ENCODE results near the gene ELK3.

The ELK3 gene

DNA sequence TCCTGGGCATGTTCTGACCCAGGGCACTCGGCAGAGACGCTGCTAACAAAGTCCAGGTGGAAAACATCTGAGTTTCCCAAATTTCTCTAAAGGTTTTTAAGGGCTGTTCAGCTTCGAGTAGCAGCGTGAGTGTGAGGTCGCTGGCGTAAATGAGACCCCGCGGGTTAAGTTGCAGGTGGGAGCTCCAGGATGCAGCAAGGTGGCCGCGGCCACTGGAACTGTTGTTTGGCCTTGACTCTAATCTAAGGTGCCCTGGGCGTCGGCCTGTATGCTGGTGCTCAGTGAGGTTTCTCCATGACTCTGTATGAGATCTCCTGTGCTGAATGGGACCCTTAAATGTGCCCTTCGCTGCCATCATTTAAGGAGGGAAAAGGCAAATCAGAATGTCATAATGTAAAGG, 50.7 kb downstream of the ELK3 start:
- TF ChIP-seq RARB (CRISPR knock-in tag; IDR thresholded peaks at IDR 0.05) (no peak), ZFP3 (CRISPR knock-in tag; IDR thresholded peaks at IDR 0.05) (no peak), ZC3H10 (CRISPR knock-in tag; IDR thresholded peaks at IDR 0.05) (no peak), ZFP30 (CRISPR knock-in tag; IDR thresholded peaks at IDR 0.05) (no peak), ESRRG (CRISPR knock-in tag; IDR thresholded peaks at IDR 0.05) (no peak), BACH2 (CRISPR knock-in tag; IDR thresholded peaks at IDR 0.05; ENCODE audit: borderline replicate concordance) (no peak), ZNF70 (CRISPR knock-in tag; IDR thresholded peaks at IDR 0.05) (no peak), ARNTL (CRISPR knock-in tag; IDR thresholded peaks at IDR 0.05; ENCODE audit: borderline replicate concordance, low read depth) (no peak), ZNF565 (CRISPR knock-in tag; conservative IDR thresholded peaks at IDR 0.05; ENCODE audit: low read depth) (no peak), PPARA (CRISPR knock-in tag; IDR thresholded peaks at IDR 0.05; ENCODE audit: borderline replicate concordance) (no peak), CSDC2 (CRISPR knock-in tag; IDR thresholded peaks at IDR 0.05) (no peak), GLIS3 (CRISPR knock-in tag; IDR thresholded peaks at IDR 0.05) (no peak), ZNF8 (CRISPR knock-in tag; IDR thresholded peaks at IDR 0.05) (no peak), TCF4 (CRISPR knock-in tag; IDR thresholded peaks at IDR 0.05; ENCODE audit: borderline replicate concordance) (no peak), SNAI2 (CRISPR knock-in tag; IDR thresholded peaks at IDR 0.05) (no peak)
- TF ChIP-seq, protein P1, sequence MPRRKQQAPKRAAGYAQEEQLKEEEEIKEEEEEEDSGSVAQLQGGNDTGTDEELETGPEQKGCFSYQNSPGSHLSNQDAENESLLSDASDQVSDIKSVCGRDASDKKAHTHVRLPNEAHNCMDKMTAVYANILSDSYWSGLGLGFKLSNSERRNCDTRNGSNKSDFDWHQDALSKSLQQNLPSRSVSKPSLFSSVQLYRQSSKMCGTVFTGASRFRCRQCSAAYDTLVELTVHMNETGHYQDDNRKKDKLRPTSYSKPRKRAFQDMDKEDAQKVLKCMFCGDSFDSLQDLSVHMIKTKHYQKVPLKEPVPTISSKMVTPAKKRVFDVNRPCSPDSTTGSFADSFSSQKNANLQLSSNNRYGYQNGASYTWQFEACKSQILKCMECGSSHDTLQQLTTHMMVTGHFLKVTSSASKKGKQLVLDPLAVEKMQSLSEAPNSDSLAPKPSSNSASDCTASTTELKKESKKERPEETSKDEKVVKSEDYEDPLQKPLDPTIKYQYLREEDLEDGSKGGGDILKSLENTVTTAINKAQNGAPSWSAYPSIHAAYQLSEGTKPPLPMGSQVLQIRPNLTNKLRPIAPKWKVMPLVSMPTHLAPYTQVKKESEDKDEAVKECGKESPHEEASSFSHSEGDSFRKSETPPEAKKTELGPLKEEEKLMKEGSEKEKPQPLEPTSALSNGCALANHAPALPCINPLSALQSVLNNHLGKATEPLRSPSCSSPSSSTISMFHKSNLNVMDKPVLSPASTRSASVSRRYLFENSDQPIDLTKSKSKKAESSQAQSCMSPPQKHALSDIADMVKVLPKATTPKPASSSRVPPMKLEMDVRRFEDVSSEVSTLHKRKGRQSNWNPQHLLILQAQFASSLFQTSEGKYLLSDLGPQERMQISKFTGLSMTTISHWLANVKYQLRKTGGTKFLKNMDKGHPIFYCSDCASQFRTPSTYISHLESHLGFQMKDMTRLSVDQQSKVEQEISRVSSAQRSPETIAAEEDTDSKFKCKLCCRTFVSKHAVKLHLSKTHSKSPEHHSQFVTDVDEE (CRISPR knock-in tag; IDR thresholded peaks at IDR 0.05) = no peak
- TF ChIP-seq, protein P2, sequence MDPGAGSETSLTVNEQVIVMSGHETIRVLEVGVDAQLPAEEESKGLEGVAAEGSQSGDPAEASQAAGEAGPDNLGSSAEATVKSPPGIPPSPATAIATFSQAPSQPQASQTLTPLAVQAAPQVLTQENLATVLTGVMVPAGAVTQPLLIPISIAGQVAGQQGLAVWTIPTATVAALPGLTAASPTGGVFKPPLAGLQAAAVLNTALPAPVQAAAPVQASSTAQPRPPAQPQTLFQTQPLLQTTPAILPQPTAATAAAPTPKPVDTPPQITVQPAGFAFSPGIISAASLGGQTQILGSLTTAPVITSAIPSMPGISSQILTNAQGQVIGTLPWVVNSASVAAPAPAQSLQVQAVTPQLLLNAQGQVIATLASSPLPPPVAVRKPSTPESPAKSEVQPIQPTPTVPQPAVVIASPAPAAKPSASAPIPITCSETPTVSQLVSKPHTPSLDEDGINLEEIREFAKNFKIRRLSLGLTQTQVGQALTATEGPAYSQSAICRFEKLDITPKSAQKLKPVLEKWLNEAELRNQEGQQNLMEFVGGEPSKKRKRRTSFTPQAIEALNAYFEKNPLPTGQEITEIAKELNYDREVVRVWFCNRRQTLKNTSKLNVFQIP (CRISPR knock-in tag; IDR thresholded peaks at IDR 0.05; ENCODE audit: borderline replicate concordance, low read depth) = no peak
- TF ChIP-seq, protein P3, sequence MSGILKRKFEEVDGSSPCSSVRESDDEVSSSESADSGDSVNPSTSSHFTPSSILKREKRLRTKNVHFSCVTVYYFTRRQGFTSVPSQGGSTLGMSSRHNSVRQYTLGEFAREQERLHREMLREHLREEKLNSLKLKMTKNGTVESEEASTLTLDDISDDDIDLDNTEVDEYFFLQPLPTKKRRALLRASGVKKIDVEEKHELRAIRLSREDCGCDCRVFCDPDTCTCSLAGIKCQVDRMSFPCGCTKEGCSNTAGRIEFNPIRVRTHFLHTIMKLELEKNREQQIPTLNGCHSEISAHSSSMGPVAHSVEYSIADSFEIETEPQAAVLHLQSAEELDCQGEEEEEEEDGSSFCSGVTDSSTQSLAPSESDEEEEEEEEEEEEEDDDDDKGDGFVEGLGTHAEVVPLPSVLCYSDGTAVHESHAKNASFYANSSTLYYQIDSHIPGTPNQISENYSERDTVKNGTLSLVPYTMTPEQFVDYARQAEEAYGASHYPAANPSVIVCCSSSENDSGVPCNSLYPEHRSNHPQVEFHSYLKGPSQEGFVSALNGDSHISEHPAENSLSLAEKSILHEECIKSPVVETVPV (CRISPR knock-in tag; IDR thresholded peaks at IDR 0.05) = no peak
- no peak for ATAC-seq

DNA sequence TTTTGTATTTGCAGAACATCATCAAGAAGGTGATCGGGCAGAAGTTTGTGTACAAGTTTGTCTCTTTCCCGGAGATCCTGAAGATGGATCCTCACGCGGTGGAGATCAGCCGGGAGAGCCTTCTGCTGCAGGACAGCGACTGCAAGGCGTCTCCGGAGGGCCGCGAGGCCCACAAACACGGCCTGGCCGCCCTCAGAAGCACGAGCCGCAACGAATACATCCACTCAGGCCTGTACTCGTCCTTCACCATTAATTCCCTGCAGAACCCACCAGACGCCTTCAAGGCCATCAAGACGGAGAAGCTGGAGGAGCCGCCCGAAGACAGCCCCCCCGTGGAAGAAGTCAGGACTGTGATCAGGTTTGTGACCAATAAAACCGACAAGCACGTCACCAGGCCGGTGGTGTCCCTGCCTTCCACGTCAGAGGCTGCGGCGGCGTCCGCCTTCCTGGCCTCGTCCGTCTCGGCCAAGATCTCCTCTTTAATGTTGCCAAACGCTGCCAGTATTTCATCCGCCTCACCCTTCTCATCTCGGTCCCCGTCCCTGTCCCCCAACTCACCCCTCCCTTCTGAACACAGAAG, 52.8 kb downstream of the ELK3 start:
- TF ChIP-seq ISL1 (CRISPR knock-in tag; IDR thresholded peaks at IDR 0.05) (no peak), ZNF70 (CRISPR knock-in tag; IDR thresholded peaks at IDR 0.05) (no peak)
- TF ChIP-seq, protein P4, sequence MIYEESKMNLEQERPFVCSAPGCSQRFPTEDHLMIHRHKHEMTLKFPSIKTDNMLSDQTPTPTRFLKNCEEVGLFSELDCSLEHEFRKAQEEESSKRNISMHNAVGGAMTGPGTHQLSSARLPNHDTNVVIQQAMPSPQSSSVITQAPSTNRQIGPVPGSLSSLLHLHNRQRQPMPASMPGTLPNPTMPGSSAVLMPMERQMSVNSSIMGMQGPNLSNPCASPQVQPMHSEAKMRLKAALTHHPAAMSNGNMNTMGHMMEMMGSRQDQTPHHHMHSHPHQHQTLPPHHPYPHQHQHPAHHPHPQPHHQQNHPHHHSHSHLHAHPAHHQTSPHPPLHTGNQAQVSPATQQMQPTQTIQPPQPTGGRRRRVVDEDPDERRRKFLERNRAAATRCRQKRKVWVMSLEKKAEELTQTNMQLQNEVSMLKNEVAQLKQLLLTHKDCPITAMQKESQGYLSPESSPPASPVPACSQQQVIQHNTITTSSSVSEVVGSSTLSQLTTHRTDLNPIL (CRISPR knock-in tag; IDR thresholded peaks at IDR 0.05; ENCODE audit: low read depth) = no peak
- ATAC-seq = no peak

DNA sequence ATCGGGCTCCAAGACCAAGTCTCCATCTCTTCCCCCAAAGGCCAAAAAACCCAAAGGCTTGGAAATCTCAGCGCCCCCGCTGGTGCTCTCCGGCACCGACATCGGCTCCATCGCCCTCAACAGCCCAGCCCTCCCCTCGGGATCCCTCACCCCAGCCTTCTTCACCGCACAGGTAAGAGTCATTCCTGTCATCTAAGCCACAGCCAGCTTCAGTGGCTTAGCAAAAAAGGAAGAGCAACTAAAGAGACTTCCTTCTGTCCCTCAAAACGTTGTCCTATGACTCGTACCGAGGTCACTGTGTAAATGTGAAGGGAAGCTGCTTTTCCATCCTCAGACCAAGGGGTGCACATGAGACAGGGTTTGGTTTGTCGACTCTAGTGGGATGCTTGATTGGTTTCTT, 53.4 kb downstream of the ELK3 start:
- ATAC-seq = no peak; the same call in 1 of the 3 replicates
- TF ChIP-seq ZFP3 (CRISPR knock-in tag; IDR thresholded peaks at IDR 0.05) = no peak
- TF ChIP-seq, protein P4 (CRISPR knock-in tag; IDR thresholded peaks at IDR 0.05; ENCODE audit: low read depth) = no peak
- TF ChIP-seq ESRRG (CRISPR knock-in tag; IDR thresholded peaks at IDR 0.05) = no peak
- no peak for TF ChIP-seq TCF4 (CRISPR knock-in tag; IDR thresholded peaks at IDR 0.05; ENCODE audit: borderline replicate concordance)
- TF ChIP-seq ZFP30 (CRISPR knock-in tag; IDR thresholded peaks at IDR 0.05) = no peak
- no peak for TF ChIP-seq PPARA (CRISPR knock-in tag; IDR thresholded peaks at IDR 0.05; ENCODE audit: borderline replicate concordance)
- TF ChIP-seq CSDC2 (CRISPR knock-in tag; IDR thresholded peaks at IDR 0.05) = no peak
- TF ChIP-seq OSR1 (CRISPR knock-in tag; IDR thresholded peaks at IDR 0.05) = no peak
- TF ChIP-seq SNAI2 (CRISPR knock-in tag; IDR thresholded peaks at IDR 0.05) = no peak
- TF ChIP-seq, protein P3 (CRISPR knock-in tag; IDR thresholded peaks at IDR 0.05) = no peak
- TF ChIP-seq, protein P1 (CRISPR knock-in tag; IDR thresholded peaks at IDR 0.05) = no peak
- TF ChIP-seq ZNF565 (CRISPR knock-in tag; conservative IDR thresholded peaks at IDR 0.05; ENCODE audit: low read depth) = no peak
- TF ChIP-seq ARNTL (CRISPR knock-in tag; IDR thresholded peaks at IDR 0.05; ENCODE audit: borderline replicate concordance, low read depth) = no peak
- no peak for TF ChIP-seq ISL1 (CRISPR knock-in tag; IDR thresholded peaks at IDR 0.05)
- no peak for TF ChIP-seq ZC3H10 (CRISPR knock-in tag; IDR thresholded peaks at IDR 0.05)
